ENCODE measurements around the gene TNFAIP8.

GRCh38 chr5:119404033-119404432 lies 48.2 kb downstream of the TNFAIP8 start:
- TF ChIP-seq, protein P1, sequence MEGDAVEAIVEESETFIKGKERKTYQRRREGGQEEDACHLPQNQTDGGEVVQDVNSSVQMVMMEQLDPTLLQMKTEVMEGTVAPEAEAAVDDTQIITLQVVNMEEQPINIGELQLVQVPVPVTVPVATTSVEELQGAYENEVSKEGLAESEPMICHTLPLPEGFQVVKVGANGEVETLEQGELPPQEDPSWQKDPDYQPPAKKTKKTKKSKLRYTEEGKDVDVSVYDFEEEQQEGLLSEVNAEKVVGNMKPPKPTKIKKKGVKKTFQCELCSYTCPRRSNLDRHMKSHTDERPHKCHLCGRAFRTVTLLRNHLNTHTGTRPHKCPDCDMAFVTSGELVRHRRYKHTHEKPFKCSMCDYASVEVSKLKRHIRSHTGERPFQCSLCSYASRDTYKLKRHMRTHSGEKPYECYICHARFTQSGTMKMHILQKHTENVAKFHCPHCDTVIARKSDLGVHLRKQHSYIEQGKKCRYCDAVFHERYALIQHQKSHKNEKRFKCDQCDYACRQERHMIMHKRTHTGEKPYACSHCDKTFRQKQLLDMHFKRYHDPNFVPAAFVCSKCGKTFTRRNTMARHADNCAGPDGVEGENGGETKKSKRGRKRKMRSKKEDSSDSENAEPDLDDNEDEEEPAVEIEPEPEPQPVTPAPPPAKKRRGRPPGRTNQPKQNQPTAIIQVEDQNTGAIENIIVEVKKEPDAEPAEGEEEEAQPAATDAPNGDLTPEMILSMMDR (IDR thresholded peaks at IDR 0.05): no peak
- no peak for TF ChIP-seq POLR2AphosphoS5 (IDR thresholded peaks at IDR 0.05)
- no peak for TF ChIP-seq POLR2A (IDR thresholded peaks at IDR 0.05; ENCODE audit: low read depth)
- no peak for TF ChIP-seq EP300 (IDR thresholded peaks at IDR 0.05)

All from esophagus muscularis mucosa (tissue), 4 donors.